Suprapubic skin (tissue), 4 donors: Measurements from ENCODE around the gene FOXK1. TPM values are rescaled to one million over a fixed set of nuclear protein-coding genes. Genes with fewer than 3 reads are reported as not detected.
"Not testable (repeated sequence)": the region's sequence is repeated elsewhere in the genome, so short reads cannot be mapped to it uniquely, and the experiment has no call there.

ENCODE experiments used
- DNase-seq, 2 donors: peaks; one replicate each; pipeline ENCODE4 v3.0.0-alpha.2; 2019; ENCODE audit warnings: low spot score in 2 of 2
- H3K27ac ChIP-seq: fragments of 200-600 bp; sonication (generic); one replicate; pipeline ENCODE4 v1.5.1; 2019
- H3K27me3 ChIP-seq: fragments of 200-600 bp; sonication (generic); one replicate; pipeline ENCODE4 v1.5.1; 2019
- H3K36me3 ChIP-seq: fragments of 200-600 bp; sonication (generic); one replicate; pipeline ENCODE4 v1.5.1; 2019
- H3K4me1 ChIP-seq: fragments of 200-600 bp; sonication (generic); one replicate; pipeline ENCODE4 v1.5.1; 2019
- H3K4me3 ChIP-seq: fragments of 200-600 bp; sonication (generic); one replicate; pipeline ENCODE4 v1.5.1; 2019; ENCODE audit warnings: mild to moderate bottlenecking
- H3K9me3 ChIP-seq: fragments of 200-600 bp; sonication (generic); one replicate; pipeline ENCODE4 v1.5.1; 2019
- EP300 ChIP-seq: sonication (generic); formaldehyde crosslinking; IDR thresholded peaks from one replicate; pipeline ENCODE4 v1.6.1; 2017; ENCODE audit warnings: antibody characterized with exemption
- POLR2A ChIP-seq, 2 donors: fragments of 450-650 bp; IDR thresholded peaks; one replicate each; pipeline ENCODE4 v1.6.1; 2017; ENCODE audit warnings: antibody characterized with exemption in 2 of 2, mild to moderate bottlenecking in 2 of 2, moderate library complexity in 2 of 2
- POLR2AphosphoS5 ChIP-seq, 3 donors: sonication (generic); formaldehyde crosslinking; IDR thresholded peaks; one replicate each; pipeline ENCODE4 v1.6.1; 2017; ENCODE audit warnings: antibody characterized with exemption in 3 of 3
- WGBS: methylation state at CpG from one replicate; pipeline ENCODE4 v1.1.5; 2018; 5-methylcytosine and 5-hydroxymethylcytosine counted together
- total RNA-seq, 4 donors: library from RNA; depleted of rRNA; stranded (reverse); fragments of >200 nt; gene quantifications; one replicate each; pipeline ENCODE4 v1.1.0, GENCODE V29; 2016
- TF ChIP-seq, protein P1 (sequence below), 2 donors: fragments of 200-600 bp in 1 of 2; fragments of 450-650 bp in 1 of 2; sonication (generic) in 1 of 2; IDR thresholded peaks; one replicate each; pipeline ENCODE4 v1.5.1; 2016 to 2019; ENCODE audit warnings: antibody characterized with exemption in 2 of 2, mild to moderate bottlenecking in 1 of 2, moderate library complexity in 1 of 2

FOXK1 gene
- total RNA-seq, 4 donors from 2014 or later: 37.5 to 68.5 (median 46.6) TPM

DNA sequence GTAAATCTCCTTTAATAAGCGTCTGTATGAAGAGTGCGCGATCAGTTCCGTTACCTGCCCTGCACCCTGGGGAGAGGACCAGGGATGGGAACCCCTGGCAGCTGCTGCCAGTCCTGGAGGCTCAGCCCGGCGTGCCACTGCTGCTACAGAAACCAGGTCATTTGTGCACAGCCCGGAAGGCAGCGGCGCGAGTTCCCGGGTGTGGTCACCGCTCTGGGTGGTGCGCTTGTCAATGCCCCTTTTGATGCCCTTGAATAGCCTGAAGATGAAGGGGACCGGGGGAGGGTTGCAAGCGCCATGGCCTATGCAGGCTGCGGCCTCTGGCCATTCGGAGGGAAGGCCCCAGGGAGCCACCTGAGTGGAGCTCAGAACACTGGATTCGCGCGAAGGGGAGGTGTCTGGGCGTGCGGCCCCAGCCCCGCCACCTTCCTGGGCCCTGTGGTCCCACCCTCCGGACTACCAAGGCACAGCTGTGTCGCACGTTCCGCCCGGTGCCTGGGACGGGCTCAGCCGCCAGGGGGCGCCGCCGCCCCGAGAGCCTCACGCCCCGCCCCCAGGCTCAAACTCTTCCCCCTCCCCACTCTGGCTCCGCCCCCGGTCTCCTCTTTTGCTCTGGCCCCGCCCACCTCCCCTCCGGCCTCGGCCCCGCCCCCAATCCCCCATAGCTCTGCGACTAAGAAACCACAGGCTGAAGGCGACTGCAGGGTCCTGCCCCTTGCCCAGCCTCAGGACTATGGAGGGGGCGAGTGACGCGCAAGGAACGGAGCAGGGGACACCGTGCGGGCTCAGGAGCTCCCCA is 109.8 kb downstream of the FOXK1 start:
- Histone ChIP-seq H3K4me1 (peaks cover 20% of the 10 kb centered on the region), H3K4me3 (peak overlapping the region; percentile 46), H3K36me3 (peaks cover 53% of the 10 kb centered on the region), H3K27me3 (no peaks in the 10 kb centered on the region), H3K27ac (peak overlapping the region; percentile 30), H3K9me3 (no peaks in the 10 kb centered on the region)
- 51% methylated on average over 30 of the region's 50 CpGs for WGBS
- TF ChIP-seq POLR2A (IDR thresholded peaks at IDR 0.05) (no peak), EP300 (no peak), POLR2AphosphoS5 (IDR thresholded peaks at IDR 0.05) (no peak)
- TF ChIP-seq, protein P1, sequence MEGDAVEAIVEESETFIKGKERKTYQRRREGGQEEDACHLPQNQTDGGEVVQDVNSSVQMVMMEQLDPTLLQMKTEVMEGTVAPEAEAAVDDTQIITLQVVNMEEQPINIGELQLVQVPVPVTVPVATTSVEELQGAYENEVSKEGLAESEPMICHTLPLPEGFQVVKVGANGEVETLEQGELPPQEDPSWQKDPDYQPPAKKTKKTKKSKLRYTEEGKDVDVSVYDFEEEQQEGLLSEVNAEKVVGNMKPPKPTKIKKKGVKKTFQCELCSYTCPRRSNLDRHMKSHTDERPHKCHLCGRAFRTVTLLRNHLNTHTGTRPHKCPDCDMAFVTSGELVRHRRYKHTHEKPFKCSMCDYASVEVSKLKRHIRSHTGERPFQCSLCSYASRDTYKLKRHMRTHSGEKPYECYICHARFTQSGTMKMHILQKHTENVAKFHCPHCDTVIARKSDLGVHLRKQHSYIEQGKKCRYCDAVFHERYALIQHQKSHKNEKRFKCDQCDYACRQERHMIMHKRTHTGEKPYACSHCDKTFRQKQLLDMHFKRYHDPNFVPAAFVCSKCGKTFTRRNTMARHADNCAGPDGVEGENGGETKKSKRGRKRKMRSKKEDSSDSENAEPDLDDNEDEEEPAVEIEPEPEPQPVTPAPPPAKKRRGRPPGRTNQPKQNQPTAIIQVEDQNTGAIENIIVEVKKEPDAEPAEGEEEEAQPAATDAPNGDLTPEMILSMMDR (IDR thresholded peaks at IDR 0.05): peak; percentile 39 to 86
- peak in 1 of 2 donors; percentile 92 for DNase-seq

GRCh38 chr7:4792537-4793126 is 110.5 kb downstream of the FOXK1 start:
- no peak for TF ChIP-seq POLR2AphosphoS5 (IDR thresholded peaks at IDR 0.05)
- no peak for TF ChIP-seq EP300
- no peak for TF ChIP-seq POLR2A (IDR thresholded peaks at IDR 0.05)
- TF ChIP-seq, protein P1 (IDR thresholded peaks at IDR 0.05): no peak
- Histone ChIP-seq H3K36me3 (peaks cover 46% of the 10 kb centered on the region), H3K4me3 (peak overlapping the region; percentile 46), H3K27me3 (no peaks in the 10 kb centered on the region), H3K27ac (no peak overlapping the region), H3K4me1 (peaks cover 20% of the 10 kb centered on the region), H3K9me3 (no peaks in the 10 kb centered on the region)
- 32% methylated on average over 36 of the region's 47 CpGs for WGBS
- no peak for DNase-seq

- not testable (repeated sequence) for H3K27me3 ChIP-seq, H3K9me3 ChIP-seq, H3K27ac ChIP-seq, H3K4me3 ChIP-seq, DNase-seq
- Histone ChIP-seq H3K4me1 (peaks cover 25% of the 10 kb centered on the region), H3K36me3 (peaks cover 38% of the 10 kb centered on the region)
- 85% methylated on average over 6 of the region's 30 CpGs for WGBS
Measured at GRCh38 chr7:4793385-4793993, 111.4 kb downstream of the FOXK1 start.

- WGBS: 82% methylated on average over 14 of the region's 14 CpGs
- not testable (repeated sequence) for H3K27me3 ChIP-seq, H3K27ac ChIP-seq, H3K9me3 ChIP-seq, DNase-seq, H3K4me3 ChIP-seq
- peaks cover 27% of the 10 kb centered on the region for H3K4me1 ChIP-seq
- peaks cover 31% of the 10 kb centered on the region for H3K36me3 ChIP-seq
Measured at GRCh38 chr7:4794171-4794570, 112.1 kb downstream of the FOXK1 start.

GRCh38 chr7:4794591-4795350 is 112.7 kb downstream of the FOXK1 start:
- TF ChIP-seq POLR2AphosphoS5 (IDR thresholded peaks at IDR 0.05) (no peak), EP300 (no peak), POLR2A (IDR thresholded peaks at IDR 0.05) (no peak)
- TF ChIP-seq, protein P1 (IDR thresholded peaks at IDR 0.05): no peak
- Histone ChIP-seq H3K4me3 (no peak overlapping the region), H3K36me3 (peaks cover 25% of the 10 kb centered on the region), H3K4me1 (peaks cover 23% of the 10 kb centered on the region), H3K9me3 (no peaks in the 10 kb centered on the region), H3K27me3 (no peaks in the 10 kb centered on the region), H3K27ac (no peak overlapping the region)
- DNase-seq: no peak
- 84% methylated on average over 24 of the region's 24 CpGs for WGBS

- Histone ChIP-seq H3K27me3 (no peaks in the 10 kb centered on the region), H3K9me3 (no peaks in the 10 kb centered on the region), H3K27ac (no peak overlapping the region), H3K4me1 (peaks cover 26% of the 10 kb centered on the region), H3K36me3 (peaks cover 9% of the 10 kb centered on the region), H3K4me3 (no peak overlapping the region)
- no peak for TF ChIP-seq EP300
- TF ChIP-seq, protein P1 (IDR thresholded peaks at IDR 0.05): no peak
- no peak for TF ChIP-seq POLR2A (IDR thresholded peaks at IDR 0.05)
- TF ChIP-seq POLR2AphosphoS5 (IDR thresholded peaks at IDR 0.05): no peak
- DNase-seq: no peak
- WGBS: 88% methylated on average over 9 of the region's 9 CpGs
Measured at GRCh38 chr7:4796453-4796852, 114.4 kb downstream of the FOXK1 start.
